Testis (tissue), 2 donors: ENCODE results near the gene MYH10.

ENCODE experiments used
- CTCF ChIP-seq, 3 experiments: fragments of 450-650 bp in 2 of 3; fragments of 200-600 bp in 1 of 3; sonication (generic) in 1 of 3; IDR thresholded peaks; one replicate each; pipeline ENCODE4 v1.5.1; 2016 to 2019; ENCODE audit warnings: antibody characterized with exemption in 3 of 3, mild to moderate bottlenecking in 2 of 3, moderate library complexity in 1 of 3
- POLR2A ChIP-seq: fragments of 450-650 bp; IDR thresholded peaks from one replicate; pipeline ENCODE4 v1.6.1; 2017; ENCODE audit warnings: antibody characterized with exemption, mild to moderate bottlenecking, moderate library complexity

DNA sequence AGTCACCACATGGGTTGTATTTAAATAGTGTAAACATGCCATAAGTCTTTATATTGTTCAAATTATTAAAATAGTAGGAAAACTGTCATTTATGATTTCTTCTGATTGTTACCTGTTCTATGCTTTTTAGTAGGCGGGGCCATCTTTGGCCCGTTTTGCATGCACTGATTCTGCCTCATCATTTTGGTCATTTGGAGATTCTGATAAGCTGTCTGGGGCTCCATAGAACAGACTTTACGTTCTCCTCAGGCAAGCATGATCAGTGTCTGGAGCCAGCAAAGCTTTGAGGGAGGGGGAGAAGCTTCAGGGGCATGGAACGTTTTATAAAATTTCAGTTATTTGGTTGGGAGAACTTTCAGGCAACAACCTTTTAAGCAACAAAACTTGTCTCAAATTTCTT lies 186.0 kb downstream of the MYH10 start:
- no peak for TF ChIP-seq CTCF (IDR thresholded peaks at IDR 0.05)
- no peak for TF ChIP-seq POLR2A
